ENCODE data around the gene KRTAP15-1.

Gene KRTAP15-1

GRCh38 chr21:30463713-30464112 lies 23.6 kb downstream of the KRTAP15-1 start:
- no peak for TF ChIP-seq CTCF (IDR thresholded peaks at IDR 0.05; ENCODE audit: extremely low read depth, missing control alignments)
- DNase-seq (ENCODE audit: low spot score): no peak

DNA sequence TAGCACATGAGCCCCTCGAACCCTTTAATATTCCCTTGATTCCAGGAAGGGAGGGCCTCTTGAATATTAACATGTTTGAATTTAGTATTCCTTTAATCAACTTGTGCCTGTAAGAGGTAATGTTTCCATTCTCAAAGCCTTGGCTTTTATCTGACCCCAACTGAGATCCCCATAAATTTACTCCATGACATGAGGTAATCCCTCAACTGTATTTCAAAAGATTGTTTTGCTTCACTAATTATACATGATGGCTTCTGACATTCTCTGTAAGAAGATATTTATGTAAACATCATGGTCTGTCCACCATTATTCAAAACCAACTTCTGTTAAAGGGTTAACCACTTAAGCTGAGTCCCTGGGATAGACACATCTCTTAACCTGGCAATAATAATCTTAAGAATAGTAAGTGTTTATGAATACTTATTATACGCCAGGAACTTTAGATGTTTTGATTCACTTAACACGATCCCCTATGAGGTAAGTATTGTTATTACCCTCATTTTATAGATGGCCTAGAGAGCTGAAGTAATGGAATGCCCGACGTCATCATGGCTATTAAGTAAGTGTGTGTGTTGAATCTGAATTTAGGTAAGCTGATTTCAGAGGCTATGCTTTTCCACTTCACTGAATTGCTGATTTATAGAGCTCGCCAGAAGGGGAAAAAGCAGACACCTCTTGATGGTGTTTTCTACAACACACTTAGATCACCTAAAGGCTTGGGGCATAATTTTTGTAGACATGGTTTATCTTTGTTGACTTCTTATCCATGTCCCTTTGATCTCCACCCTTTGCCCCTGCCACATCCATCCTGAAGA lies 29.0 kb downstream of the KRTAP15-1 start:
- TF ChIP-seq CTCF (IDR thresholded peaks at IDR 0.05; ENCODE audit: extremely low read depth, missing control alignments): no peak

GRCh38 chr21:30478004-30478403 lies 37.9 kb downstream of the KRTAP15-1 start:
- DNase-seq (ENCODE audit: low spot score): no peak
- no peak for TF ChIP-seq CTCF (IDR thresholded peaks at IDR 0.05; ENCODE audit: extremely low read depth, missing control alignments)

More for the DNA sequence above, 29.0 kb downstream of the KRTAP15-1 start:
- no peak for DNase-seq (ENCODE audit: low spot score)

- TF ChIP-seq CTCF (IDR thresholded peaks at IDR 0.05; ENCODE audit: extremely low read depth, missing control alignments): no peak
- DNase-seq (ENCODE audit: low spot score): no peak
These were observed 39.2 kb downstream of the KRTAP15-1 start for GRCh38 chr21:30479259-30479658.

- TF ChIP-seq CTCF (IDR thresholded peaks at IDR 0.05; ENCODE audit: extremely low read depth, missing control alignments): no peak
- no peak for DNase-seq (ENCODE audit: low spot score)
These were observed 40.1 kb downstream of the KRTAP15-1 start, which contains the start of gene KRTAP19-1 for GRCh38 chr21:30480145-30480544. Gene KRTAP19-1 (minus strand): TSS chr21:30480367. CDS start chr21:30480317, 50 bp downstream.

GRCh38 chr21:30482130-30482529 lies 42.1 kb downstream of the KRTAP15-1 start:
- no peak for TF ChIP-seq CTCF (IDR thresholded peaks at IDR 0.05; ENCODE audit: extremely low read depth, missing control alignments)
- no peak for DNase-seq (ENCODE audit: low spot score)

- TF ChIP-seq CTCF (IDR thresholded peaks at IDR 0.05; ENCODE audit: extremely low read depth, missing control alignments): no peak
- DNase-seq (ENCODE audit: low spot score): no peak
These were observed 46.1 kb downstream of the KRTAP15-1 start for GRCh38 chr21:30486180-30486579.
